ENCODE results near the gene PDX1.
A peak's percentile ranks its signal among the peaks of the same experiment; 100 is the strongest.

PDX1 gene

GRCh38 chr13:27919659-27919933 is 204 bp upstream of the PDX1 start:
- TF ChIP-seq, protein P1, sequence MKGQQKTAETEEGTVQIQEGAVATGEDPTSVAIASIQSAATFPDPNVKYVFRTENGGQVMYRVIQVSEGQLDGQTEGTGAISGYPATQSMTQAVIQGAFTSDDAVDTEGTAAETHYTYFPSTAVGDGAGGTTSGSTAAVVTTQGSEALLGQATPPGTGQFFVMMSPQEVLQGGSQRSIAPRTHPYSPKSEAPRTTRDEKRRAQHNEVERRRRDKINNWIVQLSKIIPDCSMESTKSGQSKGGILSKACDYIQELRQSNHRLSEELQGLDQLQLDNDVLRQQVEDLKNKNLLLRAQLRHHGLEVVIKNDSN (IDR thresholded peaks at IDR 0.05) = peak; percentile 94
- TF ChIP-seq EGR1 (IDR thresholded peaks at IDR 0.05) = no peak

DNA sequence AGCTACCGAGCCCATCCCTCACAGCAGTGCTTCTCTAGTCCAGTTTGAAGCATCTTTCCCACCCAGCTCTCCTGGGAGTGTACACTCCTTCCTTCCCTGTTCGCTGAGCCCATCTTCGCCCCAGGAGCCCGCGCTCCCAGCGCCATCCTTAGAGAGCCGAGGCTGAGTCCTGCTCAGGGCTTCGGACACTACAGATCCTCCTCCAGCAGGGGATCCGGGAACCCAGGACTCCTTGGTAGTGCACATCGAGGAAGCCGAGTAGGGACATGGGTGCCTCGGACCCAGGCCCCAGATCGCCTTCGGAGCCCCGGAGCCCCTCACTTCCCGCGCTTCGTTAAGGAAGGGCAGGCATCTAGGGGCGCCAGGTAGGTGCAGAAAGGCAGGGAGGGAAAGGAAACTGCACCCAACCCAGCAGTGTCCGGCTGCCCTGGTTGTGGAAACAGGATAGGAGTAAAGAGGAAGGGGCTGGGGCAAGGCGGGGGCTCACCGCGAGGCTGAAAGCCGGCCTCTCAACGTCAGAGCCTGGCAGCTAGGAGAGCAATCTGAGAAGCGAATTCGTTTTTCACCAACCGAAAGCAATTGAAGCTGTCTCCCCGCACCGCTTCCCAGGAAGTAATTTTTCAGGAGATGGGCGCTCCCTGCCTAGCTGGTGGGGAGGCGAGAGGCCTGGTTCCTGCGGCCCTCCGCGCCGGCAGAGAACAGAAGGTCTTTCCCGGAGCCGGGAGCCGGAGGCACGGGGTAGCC is 1.0 kb downstream of the PDX1 start:
- TF ChIP-seq REST (IDR thresholded peaks at IDR 0.05; ENCODE audit: low read depth) (no peak), CREB1 (IDR thresholded peaks at IDR 0.05; ENCODE audit: low read depth) (no peak), TAF1 (IDR thresholded peaks at IDR 0.05; ENCODE audit: low read depth) (no peak), TCF12 (IDR thresholded peaks at IDR 0.05; ENCODE audit: low read depth) (no peak)
- TF ChIP-seq, protein P1 (IDR thresholded peaks at IDR 0.05) = no peak

DNA sequence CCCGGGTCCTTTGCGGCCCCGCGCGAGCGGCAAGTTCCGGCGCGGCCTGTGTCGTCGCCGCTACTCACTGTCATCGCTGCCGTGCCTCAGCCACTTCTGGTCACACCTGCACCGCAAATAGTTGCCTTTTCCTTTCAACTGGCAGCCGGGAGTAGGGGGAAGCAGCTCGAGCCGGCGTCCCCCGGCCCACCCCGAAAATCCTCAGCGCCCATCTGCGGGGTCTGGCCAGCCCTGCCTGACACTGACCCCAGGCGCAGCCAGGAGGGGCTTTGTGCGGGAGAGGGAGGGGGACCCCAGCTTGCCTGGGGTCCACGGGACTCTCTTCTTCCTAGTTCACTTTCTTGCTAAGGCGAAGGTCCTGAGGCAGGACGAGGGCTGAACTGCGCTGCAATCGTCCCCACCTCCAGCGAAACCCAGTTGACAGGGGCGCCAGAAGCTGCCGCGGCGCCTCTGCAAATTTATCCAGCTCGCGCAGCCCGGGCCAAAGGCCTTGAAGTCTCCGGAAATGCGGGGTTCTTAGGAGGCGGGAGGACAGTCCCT is 1.7 kb downstream of the PDX1 start:
- TF ChIP-seq RAD21 (IDR thresholded peaks at IDR 0.05; ENCODE audit: low read depth) = no peak
- TF ChIP-seq MAX (IDR thresholded peaks at IDR 0.05) = no peak
- TF ChIP-seq, protein P1 (IDR thresholded peaks at IDR 0.05) = no peak
- TF ChIP-seq TCF12 (IDR thresholded peaks at IDR 0.05; ENCODE audit: low read depth) = no peak
- TF ChIP-seq TEAD4 (IDR thresholded peaks at IDR 0.05) = no peak
- no peak for TF ChIP-seq TAF1 (IDR thresholded peaks at IDR 0.05; ENCODE audit: low read depth)
- no peak for TF ChIP-seq EGR1 (IDR thresholded peaks at IDR 0.05)

DNA sequence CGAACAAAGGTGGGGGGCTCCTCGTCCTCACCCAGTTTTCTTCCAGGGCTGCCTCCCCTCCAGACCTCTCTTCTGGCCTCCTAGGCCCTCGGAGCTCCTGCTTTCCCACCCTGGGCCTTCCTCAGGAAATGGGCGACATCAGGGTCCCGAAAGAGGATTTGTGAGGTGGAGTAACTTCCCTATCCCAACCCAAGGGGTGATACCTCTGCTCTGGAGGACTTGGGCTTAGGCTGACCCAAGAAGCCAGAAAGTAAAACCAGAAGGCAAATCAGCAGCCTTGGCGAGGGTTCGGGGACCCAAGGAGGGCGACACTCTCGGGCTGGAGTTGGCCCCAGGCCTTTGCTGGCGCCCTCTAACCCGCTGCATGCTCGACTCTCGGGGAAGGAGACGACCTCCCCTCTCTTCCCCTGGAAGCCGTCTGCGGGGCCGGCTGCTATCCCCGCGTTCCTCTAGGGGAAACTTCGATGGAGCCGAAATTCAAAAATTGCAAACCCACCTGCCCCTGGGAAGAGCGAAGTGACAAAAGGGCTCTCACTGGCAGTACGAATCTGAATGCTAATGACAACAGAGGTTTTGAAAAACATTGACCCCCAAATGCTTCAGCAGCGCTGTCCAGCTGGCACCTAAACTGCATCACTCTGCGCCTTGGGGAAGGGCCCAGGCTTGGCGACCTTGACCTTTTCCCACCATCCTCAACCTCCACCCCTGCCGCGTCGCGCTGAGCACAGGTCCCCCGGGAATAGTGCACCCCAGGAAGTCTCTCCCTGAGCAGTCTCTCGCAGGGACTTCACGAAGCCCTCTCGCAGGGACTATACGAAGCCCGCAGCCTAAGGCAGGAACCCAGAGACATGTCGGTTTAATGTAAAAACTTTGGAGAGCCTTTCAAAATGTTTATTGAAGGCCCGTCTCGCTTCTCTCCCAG is 2.4 kb downstream of the PDX1 start:
- no peak for TF ChIP-seq REST (IDR thresholded peaks at IDR 0.05; ENCODE audit: low read depth)
- TF ChIP-seq RAD21 (IDR thresholded peaks at IDR 0.05; ENCODE audit: low read depth) = no peak
- TF ChIP-seq, protein P1 (IDR thresholded peaks at IDR 0.05) = no peak
- TF ChIP-seq CEBPB (IDR thresholded peaks at IDR 0.05) = no peak
- TF ChIP-seq EP300 (IDR thresholded peaks at IDR 0.05; ENCODE audit: borderline replicate concordance) = no peak
- no peak for TF ChIP-seq ZBTB7A (IDR thresholded peaks at IDR 0.05; ENCODE audit: low read depth)
- TF ChIP-seq FOXM1 (IDR thresholded peaks at IDR 0.05; ENCODE audit: borderline replicate concordance, low read depth) = no peak
- no peak for TF ChIP-seq MAX (IDR thresholded peaks at IDR 0.05)
- TF ChIP-seq EGR1 (IDR thresholded peaks at IDR 0.05) = no peak

DNA sequence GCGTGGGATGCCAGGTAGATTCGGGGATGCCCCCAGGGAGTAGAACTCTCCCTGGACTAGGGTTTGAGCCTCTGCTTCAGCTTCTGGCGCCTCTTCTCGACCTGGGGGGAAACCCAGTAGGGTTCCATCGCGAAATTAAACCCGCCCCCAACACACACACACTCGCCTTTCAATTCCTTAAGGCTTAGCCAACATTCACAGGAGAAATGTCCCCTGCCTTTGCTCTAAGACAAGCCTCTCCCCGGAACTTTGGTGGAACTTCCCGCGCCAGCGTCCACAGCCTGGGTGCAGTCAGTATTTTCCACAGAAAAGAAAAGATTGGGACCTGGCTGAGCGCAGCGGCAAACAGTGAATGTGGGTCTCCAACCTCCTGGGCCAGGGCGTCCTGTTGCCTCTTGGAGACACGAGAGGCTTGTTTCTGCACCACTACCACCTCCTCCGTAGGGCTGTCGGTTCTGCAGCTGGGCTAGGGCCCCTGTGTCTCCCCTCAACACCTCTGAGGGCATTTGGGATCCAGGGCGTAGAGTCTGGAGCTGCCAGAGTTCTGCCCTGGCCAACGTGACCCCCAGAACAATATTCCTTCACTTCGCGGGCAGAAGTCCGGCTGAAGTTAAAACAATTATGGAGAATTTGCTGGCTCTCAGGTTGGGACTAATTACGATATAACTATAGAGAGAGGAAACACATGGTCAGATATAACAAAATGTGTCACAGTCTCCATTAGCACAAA is 3.2 kb downstream of the PDX1 start:
- TF ChIP-seq TAF1 (IDR thresholded peaks at IDR 0.05; ENCODE audit: low read depth) (no peak), CEBPB (IDR thresholded peaks at IDR 0.05) (no peak), RAD21 (IDR thresholded peaks at IDR 0.05; ENCODE audit: low read depth) (no peak), EGR1 (IDR thresholded peaks at IDR 0.05) (no peak), EP300 (IDR thresholded peaks at IDR 0.05; ENCODE audit: borderline replicate concordance) (no peak)
